ENCODE data around the gene LIMK2. TPM values are rescaled to one million over a fixed set of nuclear protein-coding genes. Genes with fewer than 3 reads are reported as not detected.

Gene LIMK2
- total RNA-seq, 1 experiment from 2014 or later: 20.7 TPM

DNA sequence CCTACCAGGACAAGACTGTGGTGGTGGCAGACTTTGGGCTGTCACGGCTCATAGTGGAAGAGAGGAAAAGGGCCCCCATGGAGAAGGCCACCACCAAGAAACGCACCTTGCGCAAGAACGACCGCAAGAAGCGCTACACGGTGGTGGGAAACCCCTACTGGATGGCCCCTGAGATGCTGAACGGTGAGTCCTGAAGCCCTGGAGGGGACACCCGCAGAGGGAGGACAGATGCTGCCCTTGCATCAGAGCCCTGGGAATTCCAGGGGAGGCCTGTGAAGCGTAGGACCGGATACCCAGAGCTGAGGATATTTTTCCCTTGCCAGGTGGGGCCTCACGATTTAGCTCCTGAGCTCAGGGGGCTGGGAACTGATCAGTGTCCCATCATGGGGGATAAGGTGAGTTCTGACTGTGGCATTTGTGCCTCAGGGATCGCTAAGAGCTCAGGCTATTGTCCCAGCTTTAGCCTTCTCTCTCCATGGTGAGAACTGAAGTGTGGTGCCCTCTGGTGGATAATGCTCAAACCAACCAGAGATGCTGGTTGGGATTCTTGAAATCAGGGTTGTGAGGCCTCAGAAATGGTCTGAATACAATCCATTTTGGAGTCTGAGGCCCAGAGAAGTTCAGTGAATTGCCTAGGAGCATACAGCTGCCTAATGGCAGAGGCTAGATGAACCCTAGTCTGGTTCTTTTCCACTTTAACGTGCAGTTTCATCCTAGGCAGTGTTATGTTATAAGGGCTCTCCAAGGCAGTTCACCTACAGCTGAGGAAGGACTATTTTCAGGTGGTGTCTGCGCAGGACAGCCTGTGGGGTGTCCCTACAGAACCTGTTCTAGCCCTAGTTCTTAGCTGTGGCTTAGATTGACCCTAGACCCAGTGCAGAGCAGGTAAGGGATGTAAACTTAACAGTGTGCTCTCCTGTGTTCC, 60.7 kb downstream of the LIMK2 start:
- peak; percentile 44 for DNase-seq (ENCODE audit: low read depth)

- DNase-seq (ENCODE audit: low read depth): no peak
Measured at GRCh38 chr22:31274017-31274416, 61.9 kb downstream of the LIMK2 start.

- no peak for DNase-seq (ENCODE audit: low read depth)
Measured at GRCh38 chr22:31275018-31275417, 62.9 kb downstream of the LIMK2 start.

- no peak for DNase-seq (ENCODE audit: low read depth)
Measured at GRCh38 chr22:31275576-31275975, 63.5 kb downstream of the LIMK2 start.

DNA sequence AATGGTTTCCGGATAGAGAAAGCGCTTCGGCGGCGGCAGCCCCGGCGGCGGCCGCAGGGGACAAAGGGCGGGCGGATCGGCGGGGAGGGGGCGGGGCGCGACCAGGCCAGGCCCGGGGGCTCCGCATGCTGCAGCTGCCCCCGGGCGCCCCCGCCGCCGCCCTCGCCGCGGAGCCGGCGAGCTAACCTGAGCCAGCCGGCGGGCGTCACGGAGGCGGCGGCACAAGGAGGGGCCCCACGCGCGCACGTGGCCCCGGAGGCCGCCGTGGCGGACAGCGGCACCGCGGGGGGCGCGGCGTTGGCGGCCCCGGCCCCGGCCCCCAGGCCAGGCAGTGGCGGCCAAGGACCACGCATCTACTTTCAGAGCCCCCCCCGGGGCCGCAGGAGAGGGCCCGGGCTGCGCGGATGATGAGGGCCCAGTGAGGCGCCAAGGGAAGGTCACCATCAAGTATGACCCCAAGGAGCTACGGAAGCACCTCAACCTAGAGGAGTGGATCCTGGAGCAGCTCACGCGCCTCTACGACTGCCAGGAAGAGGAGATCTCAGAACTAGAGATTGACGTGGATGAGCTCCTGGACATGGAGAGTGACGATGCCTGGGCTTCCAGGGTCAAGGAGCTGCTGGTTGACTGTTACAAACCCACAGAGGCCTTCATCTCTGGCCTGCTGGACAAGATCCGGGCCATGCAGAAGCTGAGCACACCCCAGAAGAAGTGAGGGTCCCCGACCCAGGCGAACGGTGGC, 64.5 kb downstream of the LIMK2 start:
- DNase-seq (ENCODE audit: low read depth): no peak

DNA sequence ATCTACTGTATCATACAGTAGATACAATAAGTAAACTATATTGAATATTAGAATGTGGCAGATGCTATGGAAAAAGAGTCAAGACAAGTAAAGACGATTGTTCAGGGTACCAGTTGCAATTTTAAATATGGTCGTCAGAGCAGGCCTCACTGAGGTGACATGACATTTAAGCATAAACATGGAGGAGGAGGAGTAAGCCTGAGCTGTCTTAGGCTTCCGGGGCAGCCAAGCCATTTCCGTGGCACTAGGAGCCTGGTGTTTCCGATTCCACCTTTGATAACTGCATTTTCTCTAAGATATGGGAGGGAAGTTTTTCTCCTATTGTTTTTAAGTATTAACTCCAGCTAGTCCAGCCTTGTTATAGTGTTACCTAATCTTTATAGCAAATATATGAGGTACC, 65.6 kb downstream of the LIMK2 start:
- no peak for DNase-seq (ENCODE audit: low read depth)

DNA sequence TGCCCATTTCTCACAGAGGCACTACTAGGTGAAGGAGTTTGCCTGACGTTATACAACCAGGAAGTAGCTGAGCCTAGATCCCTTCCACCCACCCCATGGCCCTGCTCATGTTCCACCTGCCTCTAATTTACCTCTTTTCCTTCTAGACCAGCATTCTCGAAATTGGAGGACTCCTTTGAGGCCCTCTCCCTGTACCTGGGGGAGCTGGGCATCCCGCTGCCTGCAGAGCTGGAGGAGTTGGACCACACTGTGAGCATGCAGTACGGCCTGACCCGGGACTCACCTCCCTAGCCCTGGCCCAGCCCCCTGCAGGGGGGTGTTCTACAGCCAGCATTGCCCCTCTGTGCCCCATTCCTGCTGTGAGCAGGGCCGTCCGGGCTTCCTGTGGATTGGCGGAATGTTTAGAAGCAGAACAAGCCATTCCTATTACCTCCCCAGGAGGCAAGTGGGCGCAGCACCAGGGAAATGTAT, 66.1 kb downstream of the LIMK2 start:
- DNase-seq (ENCODE audit: low read depth): no peak

GRCh38 chr22:31278626-31279326, 66.7 kb downstream of the LIMK2 start:
- DNase-seq (ENCODE audit: low read depth): no peak

DNA sequence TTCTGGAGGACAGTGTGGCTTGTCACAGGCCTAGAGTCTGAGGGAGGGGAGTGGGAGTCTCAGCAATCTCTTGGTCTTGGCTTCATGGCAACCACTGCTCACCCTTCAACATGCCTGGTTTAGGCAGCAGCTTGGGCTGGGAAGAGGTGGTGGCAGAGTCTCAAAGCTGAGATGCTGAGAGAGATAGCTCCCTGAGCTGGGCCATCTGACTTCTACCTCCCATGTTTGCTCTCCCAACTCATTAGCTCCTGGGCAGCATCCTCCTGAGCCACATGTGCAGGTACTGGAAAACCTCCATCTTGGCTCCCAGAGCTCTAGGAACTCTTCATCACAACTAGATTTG, 67.2 kb downstream of the LIMK2 start:
- no peak for DNase-seq (ENCODE audit: low read depth)

DNA sequence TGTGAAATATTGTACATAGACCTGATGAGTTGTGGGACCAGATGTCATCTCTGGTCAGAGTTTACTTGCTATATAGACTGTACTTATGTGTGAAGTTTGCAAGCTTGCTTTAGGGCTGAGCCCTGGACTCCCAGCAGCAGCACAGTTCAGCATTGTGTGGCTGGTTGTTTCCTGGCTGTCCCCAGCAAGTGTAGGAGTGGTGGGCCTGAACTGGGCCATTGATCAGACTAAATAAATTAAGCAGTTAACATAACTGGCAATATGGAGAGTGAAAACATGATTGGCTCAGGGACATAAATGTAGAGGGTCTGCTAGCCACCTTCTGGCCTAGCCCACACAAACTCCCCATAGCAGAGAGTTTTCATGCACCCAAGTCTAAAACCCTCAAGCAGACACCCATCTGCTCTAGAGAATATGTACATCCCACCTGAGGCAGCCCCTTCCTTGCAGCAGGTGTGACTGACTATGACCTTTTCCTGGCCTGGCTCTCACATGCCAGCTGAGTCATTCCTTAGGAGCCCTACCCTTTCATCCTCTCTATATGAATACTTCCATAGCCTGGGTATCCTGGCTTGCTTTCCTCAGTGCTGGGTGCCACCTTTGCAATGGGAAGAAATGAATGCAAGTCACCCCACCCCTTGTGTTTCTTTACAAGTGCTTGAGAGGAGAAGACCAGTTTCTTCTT, 67.9 kb downstream of the LIMK2 start:
- DNase-seq (ENCODE audit: low read depth): no peak

- no peak for DNase-seq (ENCODE audit: low read depth)
Measured at GRCh38 chr22:31281733-31282132, 69.6 kb downstream of the LIMK2 start.

DNA sequence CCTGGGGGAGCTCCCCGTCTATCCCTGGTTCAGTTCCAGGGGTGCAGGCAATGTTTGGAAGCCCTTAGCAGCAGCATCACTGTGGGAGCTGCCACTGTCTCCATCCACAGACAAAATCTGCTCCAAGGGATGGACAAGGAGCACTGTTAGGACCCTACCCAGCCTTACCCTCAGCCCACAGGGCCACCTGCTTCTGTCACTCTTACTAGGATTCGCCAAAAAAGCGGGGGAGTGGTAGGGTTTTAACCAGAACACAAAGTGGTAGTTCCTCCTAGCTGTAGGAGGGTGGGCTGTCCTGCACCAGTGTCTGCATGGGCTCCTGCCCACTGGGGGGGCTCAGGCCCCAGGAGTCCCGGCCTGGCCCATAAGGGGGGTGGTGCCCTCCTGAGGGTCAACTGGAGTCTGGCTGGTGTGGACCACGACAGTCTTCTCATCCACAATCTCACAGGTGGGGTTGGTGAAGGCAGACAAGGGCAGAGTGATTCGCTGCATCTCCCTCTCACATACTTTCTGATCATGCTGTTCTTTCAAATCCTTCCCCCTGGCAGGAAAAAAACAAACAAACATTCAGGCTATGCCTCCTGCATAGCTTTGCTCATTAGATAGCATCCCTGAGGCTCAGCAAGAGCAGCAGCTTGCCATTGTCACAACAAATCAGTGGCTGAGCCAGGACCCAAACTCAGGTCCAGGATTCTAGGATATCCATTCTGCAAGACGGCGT, 70.8 kb downstream of the LIMK2 start:
- no peak for DNase-seq (ENCODE audit: low read depth)

DNA sequence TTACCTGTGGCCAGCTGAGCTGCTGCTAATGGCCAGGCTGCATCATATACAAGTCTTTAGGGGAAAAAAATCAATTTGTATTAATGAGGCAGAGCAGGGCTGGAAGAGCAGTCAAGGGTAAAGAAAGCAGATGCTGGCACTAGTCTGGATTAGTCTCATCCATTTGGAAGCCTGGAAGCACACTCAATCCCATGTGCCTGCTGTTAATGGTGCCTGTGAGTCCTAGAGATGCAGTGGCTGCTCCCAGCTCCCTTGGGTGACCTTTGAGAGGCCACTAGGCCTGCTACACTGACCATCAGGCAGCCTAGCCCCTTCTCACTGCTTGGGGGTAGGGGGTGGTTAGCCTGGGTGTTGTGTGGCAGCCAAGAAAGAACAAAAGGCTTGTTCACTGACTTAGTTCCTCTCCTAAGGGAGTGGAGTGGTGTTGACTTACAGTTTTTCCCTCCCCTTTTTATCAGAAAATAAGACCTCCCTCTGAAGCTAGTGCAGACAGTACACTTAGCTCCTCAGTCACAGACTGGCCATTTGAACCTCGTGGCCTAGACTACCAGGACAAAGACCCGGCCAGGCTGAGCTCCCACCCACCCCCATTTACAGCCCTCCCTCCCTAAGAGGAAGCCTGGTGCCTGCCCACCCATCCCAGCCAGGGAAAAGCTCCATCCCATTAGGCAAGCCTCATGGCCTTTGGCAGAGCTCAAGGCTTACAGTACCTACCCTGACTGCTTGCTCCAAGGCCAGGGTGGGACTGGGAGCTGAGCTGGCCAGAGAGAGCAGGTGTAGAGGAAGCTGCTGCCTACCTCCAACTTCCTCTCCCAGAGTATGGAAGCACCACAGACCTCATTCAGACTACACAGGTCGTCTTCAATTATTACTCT, 72.4 kb downstream of the LIMK2 start:
- DNase-seq (ENCODE audit: low read depth): no peak

DNA sequence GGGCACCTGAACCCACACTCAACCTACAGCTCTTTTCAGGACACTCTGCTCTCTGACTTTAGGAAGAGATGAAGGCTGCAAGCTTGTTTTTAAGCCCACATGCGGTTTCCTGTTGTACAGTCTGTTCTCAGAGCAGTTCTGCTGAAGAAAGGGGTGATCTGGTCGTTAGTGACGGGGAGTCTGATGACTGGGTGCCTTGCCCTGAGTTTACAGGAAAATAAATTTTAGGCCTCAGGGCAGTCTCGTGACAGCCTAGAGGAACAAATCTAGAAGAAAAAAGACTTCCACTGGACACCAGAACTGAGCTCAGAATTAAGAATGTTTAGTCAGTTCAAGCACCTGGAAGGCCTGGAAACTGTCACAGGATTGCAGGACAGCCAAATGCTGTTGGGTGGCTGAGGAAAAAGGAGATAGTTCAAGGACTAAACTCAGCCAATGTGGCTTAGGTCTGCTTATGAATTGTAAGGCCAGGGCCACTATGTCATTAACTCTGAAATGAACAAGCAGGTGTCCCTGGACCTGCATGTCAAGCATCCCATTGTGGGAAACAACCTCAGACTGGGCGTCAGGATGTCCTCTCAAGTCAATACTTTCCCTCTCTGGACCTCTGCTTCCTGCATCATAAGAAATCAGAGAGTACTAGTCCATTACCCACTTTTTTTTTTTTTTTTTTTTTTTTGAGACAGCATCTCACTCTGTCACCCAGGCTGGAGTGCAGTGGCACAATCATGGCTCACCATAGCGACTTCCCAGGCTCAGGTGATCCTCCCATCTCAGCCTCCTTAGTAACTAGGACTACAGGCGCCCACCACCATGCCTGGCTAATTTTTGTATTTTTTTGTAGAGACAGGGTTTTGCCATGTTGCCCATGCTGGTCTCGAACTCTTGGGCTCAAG, 74.5 kb downstream of the LIMK2 start:
- no peak for DNase-seq (ENCODE audit: low read depth)

- no peak for DNase-seq (ENCODE audit: low read depth)
Measured at GRCh38 chr22:31287818-31288495, 75.9 kb downstream of the LIMK2 start.

DNA sequence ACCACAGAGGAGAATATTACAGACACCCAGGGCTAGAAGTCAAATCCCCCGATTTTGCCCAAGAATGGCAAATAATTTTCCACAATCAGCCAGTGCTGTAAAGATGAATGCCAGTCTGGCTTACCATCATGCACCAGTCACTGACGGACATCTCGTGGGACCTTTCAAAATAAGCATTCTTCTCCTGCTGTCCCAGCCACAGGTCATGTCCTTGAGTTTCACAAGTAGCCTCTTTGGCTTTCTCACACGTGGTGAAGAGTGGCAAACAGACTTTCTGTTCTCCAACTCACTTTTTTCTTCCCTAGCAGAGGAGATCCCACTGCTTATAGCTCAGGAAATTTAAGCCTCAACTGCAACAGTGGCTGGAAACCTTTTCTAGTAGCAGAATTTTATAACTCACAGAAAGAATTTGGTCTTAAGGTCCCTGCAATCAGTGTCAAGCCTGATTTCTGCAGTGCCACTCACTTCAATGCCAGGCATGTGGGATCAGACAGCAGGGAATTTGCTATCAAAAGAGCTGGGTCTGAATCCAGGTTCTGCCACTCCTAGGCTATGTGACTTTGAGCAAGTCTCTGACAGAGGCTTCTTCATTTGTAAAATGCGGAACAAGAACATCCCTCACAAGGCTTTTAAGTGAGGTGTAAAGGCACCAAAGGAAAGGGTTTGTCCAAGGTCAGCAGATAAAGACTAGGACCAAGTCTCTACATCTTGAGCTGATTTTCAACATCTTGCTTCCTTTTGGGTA, 76.6 kb downstream of the LIMK2 start:
- no peak for DNase-seq (ENCODE audit: low read depth)

DNA sequence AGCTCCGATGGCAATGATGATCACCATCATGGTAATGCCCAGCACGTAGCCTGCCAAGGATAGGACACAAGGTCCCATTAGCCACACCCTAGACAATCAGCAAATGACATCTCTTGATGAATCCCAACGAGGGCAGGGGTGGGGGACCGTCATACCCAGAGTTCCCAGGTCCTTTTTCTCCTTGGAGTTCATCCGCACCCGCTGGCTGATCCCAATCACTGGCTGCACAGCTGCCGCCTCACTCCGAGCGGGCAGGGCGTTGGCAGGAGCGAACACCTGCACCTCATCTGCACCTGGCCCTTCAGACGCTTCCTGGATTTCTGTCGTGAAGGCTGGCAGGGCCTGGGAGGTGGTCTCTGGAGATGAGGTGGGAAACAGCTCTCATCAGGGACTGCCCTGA, 77.2 kb downstream of the LIMK2 start:
- DNase-seq (ENCODE audit: low read depth): no peak

Measured in Daoy (cell line).